ENCODE data around the gene TBCD.

- TF ChIP-seq POLR2AphosphoS5 (IDR thresholded peaks at IDR 0.05), result no peak
- no peak for TF ChIP-seq CTCF (IDR thresholded peaks at IDR 0.05)
These were observed 119.4 kb downstream of the TBCD start for GRCh38 chr17:82871056-82871775.
